OCI-LY1 (cell line): ENCODE measurements around the gene ZBTB8A.

Experiments
- EZH2 ChIP-seq: fragments of 200-600 bp; sonication (generic), shearing (Covaris generic); IDR thresholded peaks from 2 replicates; pipeline ENCODE4 v1.8.0; 2017; ENCODE audit warnings: borderline replicate concordance, mixed run types, mild to moderate bottlenecking, antibody characterized with exemption, low read length, moderate library complexity, mixed read lengths
- TF ChIP-seq, protein P1 (sequence below): fragments of 200-600 bp; sonication (generic), shearing (Covaris generic); IDR thresholded peaks from 2 replicates; pipeline ENCODE4 v1.5.1; 2017; ENCODE audit warnings: mild to moderate bottlenecking, antibody characterized with exemption, low read length, moderate library complexity, mixed read lengths

DNA sequence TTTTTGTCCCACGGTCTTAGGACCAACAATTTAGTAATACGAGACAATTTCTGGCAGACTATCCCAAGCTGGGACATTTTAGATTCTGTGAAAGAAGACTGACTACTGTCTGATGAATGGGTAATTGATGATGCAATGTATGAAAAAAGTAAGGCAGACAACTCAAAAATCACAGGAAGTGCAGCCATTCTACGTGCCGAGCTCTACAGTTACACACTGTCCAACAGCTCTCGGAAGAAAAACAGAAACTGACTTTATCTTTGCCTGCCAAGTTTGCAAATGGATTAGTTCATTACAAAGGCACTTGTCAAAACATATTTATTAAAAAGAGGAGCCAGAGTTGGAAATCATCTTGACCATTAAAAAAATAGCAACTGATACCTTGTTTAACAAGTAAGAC is 43.1 kb upstream of the ZBTB8A start:
- TF ChIP-seq, protein P1, sequence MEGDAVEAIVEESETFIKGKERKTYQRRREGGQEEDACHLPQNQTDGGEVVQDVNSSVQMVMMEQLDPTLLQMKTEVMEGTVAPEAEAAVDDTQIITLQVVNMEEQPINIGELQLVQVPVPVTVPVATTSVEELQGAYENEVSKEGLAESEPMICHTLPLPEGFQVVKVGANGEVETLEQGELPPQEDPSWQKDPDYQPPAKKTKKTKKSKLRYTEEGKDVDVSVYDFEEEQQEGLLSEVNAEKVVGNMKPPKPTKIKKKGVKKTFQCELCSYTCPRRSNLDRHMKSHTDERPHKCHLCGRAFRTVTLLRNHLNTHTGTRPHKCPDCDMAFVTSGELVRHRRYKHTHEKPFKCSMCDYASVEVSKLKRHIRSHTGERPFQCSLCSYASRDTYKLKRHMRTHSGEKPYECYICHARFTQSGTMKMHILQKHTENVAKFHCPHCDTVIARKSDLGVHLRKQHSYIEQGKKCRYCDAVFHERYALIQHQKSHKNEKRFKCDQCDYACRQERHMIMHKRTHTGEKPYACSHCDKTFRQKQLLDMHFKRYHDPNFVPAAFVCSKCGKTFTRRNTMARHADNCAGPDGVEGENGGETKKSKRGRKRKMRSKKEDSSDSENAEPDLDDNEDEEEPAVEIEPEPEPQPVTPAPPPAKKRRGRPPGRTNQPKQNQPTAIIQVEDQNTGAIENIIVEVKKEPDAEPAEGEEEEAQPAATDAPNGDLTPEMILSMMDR = no peak
- TF ChIP-seq EZH2 = no peak
